Measurements from ENCODE around the gene ZBTB20.

DNA sequence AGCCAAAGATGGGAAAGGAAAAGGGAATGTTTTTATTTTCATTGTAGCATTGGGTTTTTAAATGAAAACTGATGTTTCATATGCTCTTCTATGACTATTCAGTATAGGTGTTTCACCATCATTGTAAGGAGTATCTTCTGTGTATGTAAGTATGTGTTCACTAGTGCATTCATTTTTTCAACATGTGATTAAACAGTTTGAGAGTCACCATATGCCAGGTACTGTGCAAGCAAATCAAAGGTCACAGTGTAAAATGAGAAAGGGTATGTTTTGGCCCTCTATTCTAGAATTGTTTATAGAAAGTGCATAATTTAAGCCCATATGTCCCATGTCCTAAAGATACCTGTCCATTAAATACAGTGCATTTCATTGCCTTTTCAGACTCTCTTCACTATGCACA is 207.2 kb downstream of the ZBTB20 start:
- TF ChIP-seq POLR2A (IDR thresholded peaks at IDR 0.05) (no peak), CTCF (IDR thresholded peaks at IDR 0.05) (no peak)

Data from right lobe of liver (tissue), 4 donors.